HepG2 (cell line): Measurements from ENCODE around the gene RABL6. TPM values are rescaled to one million over a fixed set of nuclear protein-coding genes. Genes with fewer than 3 reads are reported as not detected.

ENCODE experiments used
- ATAC-seq: fragments of 200-7000 bp; cut with Tn5 transposase; 3 replicates; pipeline ENCODE4 v1.9.1; 2020; ENCODE audit warnings: mild to moderate bottlenecking, moderate library complexity
- BruUV-seq: library from RNA; stranded (reverse); fragments of 400-500 nt; replicated peaks from 2 replicates; lab custom pipeline; 2021; lab: Mats Ljungman, UMichigan
- CTCF ChIA-PET: fragments of 300-600 bp; formaldehyde crosslinking; extraction: SDS; loops from one replicate; lab custom pipeline; 2021; ENCODE audit warnings: low total read pairs, inconsistent platforms, low intra/inter-chr PET ratio; lab: Yijun Ruan, JAX
- POLR2A ChIA-PET: fragments of 350-600 bp; sonication (Branson Sonifier 250); formaldehyde crosslinking; loops from one replicate; lab custom pipeline; 2020; ENCODE audit warnings: antibody characterized with exemption, inconsistent platforms; lab: Yijun Ruan, JAX
- DNase-seq: peaks from one replicate; pipeline ENCODE4 v3.0.0-alpha.2; 2015; ENCODE audit warnings: low spot score
- FAIRE-seq: peaks from 3 replicates; lab custom pipeline; 2011; peaks lifted over from hg19 to GRCh38; lab: Jason Lieb, UNC
- H2AFZ ChIP-seq: one replicate; pipeline ENCODE4 v1.6.1; 2011; ENCODE audit warnings: low read length, inconsistent platforms
- H3K27ac ChIP-seq: fragments of 300-600 bp; 3 replicates; pipeline ENCODE4 v1.8.0; 2011; ENCODE audit warnings: mixed run types, mild to moderate bottlenecking, mixed read lengths, low read length, inconsistent platforms; ENCODE audit not compliant: insufficient read depth; ENCODE audit errors: extremely low read length
- H3K27me3 ChIP-seq, 2 experiments: fragments of 200-600 bp in 1 of 2; 2 replicates in 1 of 2; 3 replicates in 1 of 2; pipeline versions ENCODE4 v1.6.0 to v1.8.0; 2011; ENCODE audit warnings: low read length in 2 of 2, mild to moderate bottlenecking in 2 of 2, moderate library complexity in 2 of 2, inconsistent platforms in 1 of 2; ENCODE audit not compliant: insufficient read depth in 2 of 2, control insufficient read depth in 1 of 2
- H3K36me3 ChIP-seq, 2 experiments: fragments of 200-600 bp in 1 of 2; replicated peaks in 1 of 2; 2 replicates in 1 of 2; 3 replicates in 1 of 2; pipeline versions ENCODE4 v1.5.1 to v1.8.0; 2011; ENCODE audit warnings: low read length in 2 of 2, inconsistent platforms in 1 of 2; ENCODE audit not compliant: insufficient read depth in 2 of 2, control insufficient read depth in 1 of 2
- H3K4me1 ChIP-seq: 2 replicates; pipeline ENCODE4 v1.5.1; 2012; ENCODE audit warnings: low read length, inconsistent platforms; ENCODE audit not compliant: insufficient read depth
- H3K4me2 ChIP-seq: 2 replicates; pipeline ENCODE4 v1.6.0; 2011; ENCODE audit warnings: low read depth, low read length, inconsistent platforms
- H3K4me3 ChIP-seq, 3 experiments: fragments of 200-600 bp in 1 of 3; sonication (generic), shearing (Covaris generic) in 1 of 3; replicated peaks in 1 of 3; 2 replicates each; pipeline ENCODE4 v1.5.1; 2011 to 2016; ENCODE audit warnings: low read length in 3 of 3, inconsistent platforms in 2 of 3, low read depth in 2 of 3, mild to moderate bottlenecking in 2 of 3, control low read depth in 1 of 3, mixed read lengths in 1 of 3; ENCODE audit not compliant: insufficient read depth in 1 of 3
- H3K79me2 ChIP-seq: one replicate; pipeline ENCODE4 v1.6.1; 2011; ENCODE audit warnings: low read length, inconsistent platforms; ENCODE audit not compliant: insufficient read depth
- H3K9ac ChIP-seq: 2 replicates; pipeline ENCODE4 v1.6.0; 2011; ENCODE audit warnings: mild to moderate bottlenecking, low read depth, low read length, inconsistent platforms; ENCODE audit not compliant: insufficient read depth
- H3K9me3 ChIP-seq: 2 replicates; pipeline ENCODE4 v1.5.1; 2012; ENCODE audit warnings: mild to moderate bottlenecking, low read length
- H4K20me1 ChIP-seq: 2 replicates; pipeline ENCODE4 v1.6.0; 2011; ENCODE audit warnings: inconsistent platforms, mild to moderate bottlenecking, low read length, moderate library complexity; ENCODE audit not compliant: insufficient read depth
- ATM ChIP-seq: fragments of 450-650 bp; IDR thresholded peaks from 2 replicates; pipeline ENCODE4 v1.7.1; 2017; ENCODE audit warnings: mild to moderate bottlenecking, borderline replicate concordance
- HNF4A ChIP-seq: sonication (generic); formaldehyde crosslinking; IDR thresholded peaks from 2 replicates; pipeline ENCODE4 v1.4.0; 2020; ENCODE audit warnings: missing genetic modification reagents
- KDM5B ChIP-seq: sonication (generic); formaldehyde crosslinking; IDR thresholded peaks from 2 replicates; pipeline ENCODE4 v1.4.0; 2020; ENCODE audit warnings: missing genetic modification reagents, mild to moderate bottlenecking, borderline replicate concordance
- NR2C2 ChIP-seq: sonication (generic); formaldehyde crosslinking; IDR thresholded peaks from 2 replicates; pipeline ENCODE4 v1.4.0; 2020; ENCODE audit warnings: missing genetic modification reagents, mild to moderate bottlenecking, moderate library complexity, borderline replicate concordance
- PPARG ChIP-seq: conservative IDR thresholded peaks from 2 replicates; pipeline ENCODE4 v1.6.1; 2016; ENCODE audit warnings: missing biosample characterization, missing genetic modification reagents
- SMYD3 ChIP-seq: sonication (generic); formaldehyde crosslinking; IDR thresholded peaks from 2 replicates; pipeline ENCODE4 v1.8.1; 2023; ENCODE audit warnings: mild to moderate bottlenecking, missing genetic modification reagents
- U2AF1 ChIP-seq: fragments of 200-400 bp; formaldehyde crosslinking; optimal IDR thresholded peaks from 2 replicates; pipeline ENCODE3; 2017; ENCODE audit warnings: mild to moderate bottlenecking, low read depth, low read length
- ZKSCAN8 ChIP-seq: IDR thresholded peaks from 2 replicates; pipeline ENCODE4 v1.6.1; 2016; ENCODE audit warnings: borderline replicate concordance, missing genetic modification reagents, missing compliant biosample characterization
- ZNF432 ChIP-seq: sonication (generic); formaldehyde crosslinking; IDR thresholded peaks from 2 replicates; pipeline ENCODE4 v1.5.0; 2020; ENCODE audit warnings: missing genetic modification reagents, mild to moderate bottlenecking, borderline replicate concordance
- ZNF441 ChIP-seq: sonication (generic); formaldehyde crosslinking; IDR thresholded peaks from 2 replicates; pipeline ENCODE4 v1.7.0; 2021; ENCODE audit warnings: missing genetic modification reagents, borderline replicate concordance
- ZNF547 ChIP-seq: sonication (generic); formaldehyde crosslinking; IDR thresholded peaks from 2 replicates; pipeline ENCODE4 v1.5.1; 2020; ENCODE audit warnings: mild to moderate bottlenecking, missing genetic modification reagents
- ZNF660 ChIP-seq: sonication (generic); formaldehyde crosslinking; IDR thresholded peaks from 2 replicates; pipeline ENCODE4 v1.5.1; 2020; ENCODE audit warnings: mild to moderate bottlenecking, low read depth, missing genetic modification reagents, borderline replicate concordance
- ZNF788 ChIP-seq: sonication (generic); formaldehyde crosslinking; IDR thresholded peaks from 2 replicates; pipeline ENCODE4 v1.5.0; 2020; ENCODE audit warnings: mild to moderate bottlenecking, missing genetic modification reagents, borderline replicate concordance
- WGBS: methylation state at CpG from one replicate; pipeline ENCODE4 v1.1.6; 2017; ENCODE audit warnings: low lambda C conversion rate; 5-methylcytosine and 5-hydroxymethylcytosine counted together
- in situ Hi-C: cut with HindIII; loops from 2 replicates; pipeline ENCODE4 v1.10.0; 2017; ENCODE audit warnings: low pct_unique_long_range_greater_than_20kb; ENCODE audit not compliant: extremely low pct_ligation_motif_present
- intact Hi-C: fragments of 100-400 bp; cut with micrococcal nuclease; formaldehyde crosslinking; loops from one replicate; pipeline ENCODE4 v1.10.0; 2022; ENCODE audit not compliant: unreplicated experiment
- polyA plus RNA-seq, 8 experiments: library from polyadenylated mRNA; depleted of rRNA in 3 of 8; stranded (reverse) in 7 of 8; unstranded in 1 of 8; fragments of >200 nt; fragmentation: Illumina TruSeq in 4 of 8; extraction: Trizol in 4 of 8; gene quantifications; 2 replicates each; pipeline versions ENCODE4 v1.2.1 to v1.2.3, GENCODE V29; 2011 to 2016; ENCODE audit warnings: low read depth in 4 of 8, missing spikeins in 1 of 8, mixed read lengths in 1 of 8; ENCODE audit not compliant: insufficient read depth in 1 of 8
- total RNA-seq, 5 experiments: library from RNA; depleted of rRNA; stranded (reverse); fragments of >200 nt; fragmentation: Illumina TruSeq; extraction: Trizol; gene quantifications; 2 replicates each; pipeline ENCODE4 v1.2.3, GENCODE V29; 2016; ENCODE audit warnings: low read depth in 1 of 5
- TF ChIP-seq, protein P1 (sequence below): IDR thresholded peaks from 2 replicates; pipeline ENCODE4 v1.6.1; 2016; ENCODE audit warnings: control low read depth
- TF ChIP-seq, protein P2 (sequence below): sonication (generic); formaldehyde crosslinking; IDR thresholded peaks from 2 replicates; pipeline ENCODE4 v1.4.0; 2020; ENCODE audit warnings: missing genetic modification reagents, borderline replicate concordance

The RABL6 gene
- total and polyA plus RNA-seq, 2 of the 13 experiments (the other 11 are each of a cell fraction or from before 2014, with no cell fraction given) = 81.5 to 125 TPM

DNA sequence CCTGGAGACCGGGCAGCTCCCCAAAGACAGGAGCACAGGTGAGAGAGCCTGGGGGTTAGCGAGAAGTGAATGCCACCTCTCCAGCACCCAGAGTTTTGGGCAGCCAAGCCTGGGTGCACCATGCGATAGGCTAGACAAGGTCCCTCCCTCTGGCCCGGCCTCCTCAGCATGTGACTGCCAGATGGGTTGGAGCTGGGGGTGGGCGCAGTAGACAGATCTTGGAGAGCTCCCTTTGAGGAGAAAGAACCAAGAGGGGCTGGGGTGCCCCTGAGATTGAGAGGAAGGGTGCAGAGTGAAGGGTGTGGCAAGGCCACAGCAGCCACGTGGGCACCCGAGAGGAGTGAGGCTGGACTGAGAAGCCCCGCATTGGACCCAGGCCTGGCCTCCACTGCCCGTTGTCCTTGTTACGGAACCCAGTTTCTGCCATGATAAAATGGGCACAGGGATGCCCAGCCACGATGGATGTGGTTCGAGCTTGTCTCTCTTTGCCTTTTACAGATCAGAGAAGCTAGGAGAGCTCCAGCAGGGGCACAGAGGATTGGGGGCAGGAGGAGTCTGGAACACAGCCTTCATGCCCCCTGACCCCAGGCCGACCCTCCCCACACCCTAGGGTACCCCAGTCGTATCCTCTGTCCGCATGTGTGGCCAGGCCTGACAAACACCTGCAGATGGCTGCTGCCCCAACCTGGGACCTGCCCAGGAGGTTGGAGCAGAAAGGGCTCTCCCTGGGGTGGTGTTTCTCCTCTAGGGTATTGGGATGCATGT lies 15.2 kb upstream of the RABL6 start (continued):
- TF ChIP-seq SMYD3 (no peak), ZNF788 (CRISPR knock-in tag) (no peak), KDM5B (CRISPR knock-in tag) (0 out of 2 replicates have a peak, but pooled peaks have one; percentile 38), ZNF660 (CRISPR knock-in tag) (no peak), NR2C2 (CRISPR knock-in tag) (no peak), ZNF432 (CRISPR knock-in tag) (no peak)

DNA sequence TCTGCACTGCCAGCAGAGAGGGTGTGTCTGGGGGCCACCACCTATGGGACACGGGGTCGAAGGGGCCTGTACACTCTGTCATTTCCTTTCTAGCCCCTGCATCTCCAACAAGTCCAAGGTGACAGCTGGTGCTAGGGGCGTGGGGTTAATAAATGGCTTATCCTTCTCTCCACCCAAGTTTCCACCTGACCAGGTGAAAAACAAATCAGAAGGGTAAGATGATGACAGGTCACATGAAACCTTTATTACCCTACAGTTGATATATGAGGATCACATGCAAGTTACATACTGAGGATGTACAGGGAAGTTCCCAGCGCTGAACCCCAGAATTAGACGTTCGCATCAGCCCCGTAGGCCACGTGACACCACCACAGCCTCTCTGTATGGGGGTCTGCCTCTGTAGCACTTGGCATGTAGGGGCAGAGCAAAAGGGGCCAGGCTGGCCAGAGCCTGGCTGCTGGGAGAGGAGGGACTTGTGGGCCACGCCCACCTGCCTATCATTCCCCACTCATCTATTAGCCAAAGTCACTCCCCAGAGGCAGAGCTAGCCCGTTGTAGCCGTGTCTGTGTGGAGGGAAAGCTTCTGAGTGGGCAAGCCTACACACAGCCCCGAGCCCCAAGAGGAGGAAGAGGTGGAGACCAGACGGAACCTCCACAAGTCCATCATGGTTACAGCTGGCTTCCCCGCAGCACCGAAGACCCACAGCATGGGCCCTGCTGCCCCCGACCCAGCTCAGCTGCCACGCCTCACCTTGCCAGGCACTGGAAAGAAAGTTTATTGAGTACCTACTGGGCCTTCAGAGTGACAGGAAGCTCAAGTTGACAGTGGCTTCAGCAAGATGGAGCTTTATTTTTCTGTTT lies 14.4 kb upstream of the RABL6 start:
- ChIA-PET CTCF (no interaction called here), POLR2A (interaction anchor here (2.3 kb wide), 1 partner anchor 14 kb away, joined by 12 read pairs; the partner anchor contains the start of gene RABL6)
- no TSS peak for BruUV-seq
- H3K4me1 ChIP-seq = peaks cover 84% of the 10 kb centered on the region
- peaks cover 28% of the 10 kb centered on the region for H3K79me2 ChIP-seq
- 0 out of 5 replicates have a peak, but pooled peaks cover 0 to 12% of the 10 kb centered on the region in 2 experiments for H3K36me3 ChIP-seq
- DNase-seq (peak; percentile 49), ATAC-seq (peak; percentile 4; the same call in 1 of the 3 replicates), FAIRE-seq (no peak)
- H3K27ac ChIP-seq = peak overlapping the region; percentile 75
- H3K4me2 ChIP-seq = peak overlapping the region; percentile 96
- 74% methylated on average over 12 of the region's 17 CpGs for WGBS
- H3K27me3 ChIP-seq = no peaks in the 10 kb centered on the region; a peak in 1 of 5 replicates
- no peak overlapping the region for H2AFZ ChIP-seq
- peak overlapping the region in 2 of 3 experiments; percentile 14 to 98; a peak in 4 of 6 replicates for H3K4me3 ChIP-seq
- H4K20me1 ChIP-seq = no peaks in the 10 kb centered on the region
- H3K9ac ChIP-seq = no peak overlapping the region
- no peaks in the 10 kb centered on the region for H3K9me3 ChIP-seq
- in situ Hi-C loops = no loop called here
- intact Hi-C loops = no loop called here
- no peak for TF ChIP-seq PPARG
- TF ChIP-seq ZKSCAN8 (CRISPR knock-in tag) = 0 out of 2 replicates have a peak, but pooled peaks have one; percentile 23
- TF ChIP-seq ZNF547 (CRISPR knock-in tag) = 0 out of 2 replicates have a peak, but pooled peaks have one; percentile 15
- TF ChIP-seq, protein P1, sequence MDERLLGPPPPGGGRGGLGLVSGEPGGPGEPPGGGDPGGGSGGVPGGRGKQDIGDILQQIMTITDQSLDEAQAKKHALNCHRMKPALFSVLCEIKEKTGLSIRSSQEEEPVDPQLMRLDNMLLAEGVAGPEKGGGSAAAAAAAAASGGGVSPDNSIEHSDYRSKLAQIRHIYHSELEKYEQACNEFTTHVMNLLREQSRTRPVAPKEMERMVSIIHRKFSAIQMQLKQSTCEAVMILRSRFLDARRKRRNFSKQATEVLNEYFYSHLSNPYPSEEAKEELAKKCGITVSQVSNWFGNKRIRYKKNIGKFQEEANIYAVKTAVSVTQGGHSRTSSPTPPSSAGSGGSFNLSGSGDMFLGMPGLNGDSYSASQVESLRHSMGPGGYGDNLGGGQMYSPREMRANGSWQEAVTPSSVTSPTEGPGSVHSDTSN (CRISPR knock-in tag) = peak; percentile 66; the same call in 1 of the 2 replicates
- no peak for TF ChIP-seq ATM
- TF ChIP-seq, protein P2, sequence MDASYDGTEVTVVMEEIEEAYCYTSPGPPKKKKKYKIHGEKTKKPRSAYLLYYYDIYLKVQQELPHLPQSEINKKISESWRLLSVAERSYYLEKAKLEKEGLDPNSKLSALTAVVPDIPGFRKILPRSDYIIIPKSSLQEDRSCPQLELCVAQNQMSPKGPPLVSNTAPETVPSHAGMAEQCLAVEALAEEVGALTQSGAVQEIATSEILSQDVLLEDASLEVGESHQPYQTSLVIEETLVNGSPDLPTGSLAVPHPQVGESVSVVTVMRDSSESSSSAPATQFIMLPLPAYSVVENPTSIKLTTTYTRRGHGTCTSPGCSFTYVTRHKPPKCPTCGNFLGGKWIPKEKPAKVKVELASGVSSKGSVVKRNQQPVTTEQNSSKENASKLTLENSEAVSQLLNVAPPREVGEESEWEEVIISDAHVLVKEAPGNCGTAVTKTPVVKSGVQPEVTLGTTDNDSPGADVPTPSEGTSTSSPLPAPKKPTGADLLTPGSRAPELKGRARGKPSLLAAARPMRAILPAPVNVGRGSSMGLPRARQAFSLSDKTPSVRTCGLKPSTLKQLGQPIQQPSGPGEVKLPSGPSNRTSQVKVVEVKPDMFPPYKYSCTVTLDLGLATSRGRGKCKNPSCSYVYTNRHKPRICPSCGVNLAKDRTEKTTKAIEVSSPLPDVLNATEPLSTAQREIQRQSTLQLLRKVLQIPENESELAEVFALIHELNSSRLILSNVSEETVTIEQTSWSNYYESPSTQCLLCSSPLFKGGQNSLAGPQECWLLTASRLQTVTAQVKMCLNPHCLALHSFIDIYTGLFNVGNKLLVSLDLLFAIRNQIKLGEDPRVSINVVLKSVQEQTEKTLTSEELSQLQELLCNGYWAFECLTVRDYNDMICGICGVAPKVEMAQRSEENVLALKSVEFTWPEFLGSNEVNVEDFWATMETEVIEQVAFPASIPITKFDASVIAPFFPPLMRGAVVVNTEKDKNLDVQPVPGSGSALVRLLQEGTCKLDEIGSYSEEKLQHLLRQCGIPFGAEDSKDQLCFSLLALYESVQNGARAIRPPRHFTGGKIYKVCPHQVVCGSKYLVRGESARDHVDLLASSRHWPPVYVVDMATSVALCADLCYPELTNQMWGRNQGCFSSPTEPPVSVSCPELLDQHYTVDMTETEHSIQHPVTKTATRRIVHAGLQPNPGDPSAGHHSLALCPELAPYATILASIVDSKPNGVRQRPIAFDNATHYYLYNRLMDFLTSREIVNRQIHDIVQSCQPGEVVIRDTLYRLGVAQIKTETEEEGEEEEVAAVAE (CRISPR knock-in tag) = no peak
- no peak for TF ChIP-seq ZNF441
- no peak for TF ChIP-seq U2AF1
- no peak for TF ChIP-seq HNF4A
